Uterus (tissue), 2 donors: ENCODE results near the gene SULT6B1.

Experiments
- POLR2A ChIP-seq, 2 donors: fragments of 450-650 bp; IDR thresholded peaks; one replicate each; pipeline ENCODE4 v1.6.1; 2016; ENCODE audit warnings: antibody characterized with exemption in 2 of 2, mild to moderate bottlenecking in 1 of 2, moderate library complexity in 1 of 2
- TF ChIP-seq, protein P1 (sequence below), 4 experiments: fragments of 200-600 bp in 2 of 4; fragments of 450-650 bp in 2 of 4; sonication (generic) in 2 of 4; IDR thresholded peaks; one replicate each; pipeline ENCODE4 v1.5.1; 2016 to 2019; ENCODE audit warnings: antibody characterized with exemption in 4 of 4, mild to moderate bottlenecking in 2 of 4, moderate library complexity in 1 of 4

GRCh38 chr2:37198681-37199065, 10.2 kb upstream of the SULT6B1 start:
- TF ChIP-seq, protein P1, sequence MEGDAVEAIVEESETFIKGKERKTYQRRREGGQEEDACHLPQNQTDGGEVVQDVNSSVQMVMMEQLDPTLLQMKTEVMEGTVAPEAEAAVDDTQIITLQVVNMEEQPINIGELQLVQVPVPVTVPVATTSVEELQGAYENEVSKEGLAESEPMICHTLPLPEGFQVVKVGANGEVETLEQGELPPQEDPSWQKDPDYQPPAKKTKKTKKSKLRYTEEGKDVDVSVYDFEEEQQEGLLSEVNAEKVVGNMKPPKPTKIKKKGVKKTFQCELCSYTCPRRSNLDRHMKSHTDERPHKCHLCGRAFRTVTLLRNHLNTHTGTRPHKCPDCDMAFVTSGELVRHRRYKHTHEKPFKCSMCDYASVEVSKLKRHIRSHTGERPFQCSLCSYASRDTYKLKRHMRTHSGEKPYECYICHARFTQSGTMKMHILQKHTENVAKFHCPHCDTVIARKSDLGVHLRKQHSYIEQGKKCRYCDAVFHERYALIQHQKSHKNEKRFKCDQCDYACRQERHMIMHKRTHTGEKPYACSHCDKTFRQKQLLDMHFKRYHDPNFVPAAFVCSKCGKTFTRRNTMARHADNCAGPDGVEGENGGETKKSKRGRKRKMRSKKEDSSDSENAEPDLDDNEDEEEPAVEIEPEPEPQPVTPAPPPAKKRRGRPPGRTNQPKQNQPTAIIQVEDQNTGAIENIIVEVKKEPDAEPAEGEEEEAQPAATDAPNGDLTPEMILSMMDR (IDR thresholded peaks at IDR 0.05) = no peak
- no peak for TF ChIP-seq POLR2A (IDR thresholded peaks at IDR 0.05)
